HG03064 (cell line): ENCODE data around the gene ACVR1B.

Experiments
- ATAC-seq: cut with Tn5 transposase; IDR thresholded peaks from one replicate; pipeline ENCODE4 v1.9.1; 2021; ENCODE audit warnings: low read depth; ENCODE audit not compliant: unreplicated experiment

ACVR1B gene

DNA sequence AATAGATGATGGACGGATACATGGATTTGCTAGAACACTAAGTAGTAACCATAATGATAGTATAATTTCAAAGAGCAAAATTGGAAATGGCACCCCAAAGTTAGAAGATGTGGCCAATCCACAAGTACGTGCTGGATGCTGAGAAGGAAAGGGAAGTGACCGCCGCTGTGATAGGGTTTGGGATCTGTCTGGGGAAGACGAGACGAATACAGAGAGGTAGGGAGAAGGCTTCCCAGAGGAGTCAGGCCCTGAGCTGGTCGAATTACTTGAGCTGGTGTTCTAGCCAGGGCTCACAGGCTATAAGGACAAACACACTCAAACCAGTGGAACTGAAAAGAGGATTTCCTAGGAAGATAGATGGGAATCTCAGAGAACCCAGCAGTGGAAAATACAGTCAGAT, 9.4 kb upstream of the ACVR1B start:
- no peak for ATAC-seq

DNA sequence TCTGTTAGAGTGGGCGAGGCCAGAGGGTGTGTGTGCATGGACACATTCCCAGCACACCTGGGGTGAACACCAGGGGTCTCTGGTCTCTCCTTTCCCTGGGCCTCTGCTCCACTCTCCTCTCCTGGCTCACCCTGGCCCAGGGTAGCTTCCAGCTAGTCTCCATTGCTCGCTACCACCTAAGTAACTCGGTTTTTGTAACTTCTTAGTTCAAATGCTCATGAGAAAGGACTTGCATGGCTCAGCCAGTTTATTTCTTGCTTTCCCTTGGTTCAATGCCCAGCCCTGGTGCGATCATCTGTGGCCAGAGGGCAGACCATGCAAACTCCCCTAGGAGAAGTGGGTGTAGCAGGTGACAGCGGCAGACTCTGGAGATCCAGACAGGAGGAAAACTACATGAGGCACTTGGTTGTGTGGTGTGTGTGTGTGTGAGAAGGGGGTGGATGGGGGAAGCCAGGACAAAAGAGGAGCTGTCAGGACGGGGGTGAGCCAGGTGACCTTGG, 8.9 kb upstream of the ACVR1B start:
- no peak for ATAC-seq

DNA sequence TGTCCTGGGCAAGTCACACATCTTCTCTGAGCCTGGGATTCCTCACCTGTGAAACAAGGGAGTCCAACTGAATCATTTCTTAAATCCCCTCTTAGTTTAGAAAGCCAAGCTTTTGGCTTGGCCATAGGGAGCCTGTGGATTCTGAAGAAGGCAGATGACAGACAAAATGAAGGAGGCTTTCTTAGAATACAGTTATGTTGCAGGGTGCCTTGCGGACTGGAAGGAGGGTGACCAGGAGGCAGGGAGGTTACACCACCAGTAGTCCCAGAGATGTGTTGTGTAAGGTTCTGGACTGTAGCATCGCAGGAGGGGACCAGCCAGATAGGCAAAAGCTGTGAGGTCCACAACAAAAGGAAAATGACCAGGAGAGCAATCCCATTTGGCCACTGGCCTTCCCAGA, 8.2 kb upstream of the ACVR1B start:
- ATAC-seq: no peak

DNA sequence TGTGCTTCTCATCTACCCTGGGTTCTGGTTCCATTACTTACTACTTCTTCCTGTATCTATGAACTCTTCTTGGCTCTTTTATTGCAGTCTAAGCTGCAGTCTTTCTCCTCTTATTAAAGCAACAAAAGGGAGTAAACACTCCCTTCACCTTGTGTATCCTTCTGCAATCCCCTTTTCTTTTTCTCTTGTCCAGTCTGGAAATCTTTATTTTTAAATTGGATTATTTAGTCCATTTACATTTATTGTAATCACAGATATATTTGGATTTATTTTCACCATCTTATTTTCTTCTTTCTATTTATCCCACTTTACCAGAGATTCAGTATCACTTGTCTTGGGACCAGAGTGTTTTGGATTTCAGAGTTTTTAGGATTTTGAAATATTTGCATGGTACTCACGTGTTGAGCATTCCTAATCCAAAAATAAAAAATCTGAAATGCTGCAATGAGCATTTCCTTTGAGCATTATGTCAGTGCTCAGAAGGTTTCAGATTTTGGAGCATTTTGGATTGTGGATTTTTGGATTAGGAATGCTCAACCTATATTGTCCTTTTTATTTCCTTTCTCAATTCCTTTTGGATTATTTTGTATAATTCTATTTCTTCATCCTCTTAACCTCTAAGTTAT, 6.8 kb upstream of the ACVR1B start:
- no peak for ATAC-seq

DNA sequence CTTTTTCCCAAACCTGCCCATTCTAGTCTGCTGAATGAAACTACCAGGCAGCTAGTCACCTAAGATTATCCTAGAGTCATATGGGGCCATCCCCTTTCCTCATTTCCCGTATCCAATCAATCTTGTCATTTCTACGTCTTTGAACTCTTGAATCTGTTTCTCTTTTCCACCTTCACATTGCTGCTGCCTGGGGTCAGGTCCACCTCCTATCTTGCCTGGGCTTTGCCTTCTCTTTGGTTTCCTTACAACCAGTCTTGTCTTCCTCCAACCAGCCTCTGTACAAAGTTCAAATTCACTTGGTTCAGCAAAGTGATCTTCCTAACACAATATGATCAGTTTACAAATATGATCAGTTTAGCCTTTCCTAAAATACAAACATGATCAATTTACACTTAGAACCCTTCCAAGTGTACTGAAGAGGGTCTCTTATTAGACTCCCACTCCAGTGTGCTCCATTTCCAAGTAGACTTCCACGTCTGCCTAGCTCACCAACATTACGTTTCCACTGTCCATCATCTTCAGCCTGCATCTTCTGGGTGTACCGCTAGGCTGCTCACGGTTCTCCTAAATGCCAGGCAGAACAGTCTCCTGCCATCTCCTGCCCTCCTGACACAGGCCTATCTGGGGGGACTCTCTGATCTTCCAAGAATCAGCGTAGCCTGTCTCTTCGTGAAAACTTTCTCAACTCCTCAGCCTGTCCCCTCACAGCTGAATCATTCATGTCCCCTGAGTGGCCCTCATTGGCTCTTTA, 4.1 kb upstream of the ACVR1B start:
- no peak for ATAC-seq

DNA sequence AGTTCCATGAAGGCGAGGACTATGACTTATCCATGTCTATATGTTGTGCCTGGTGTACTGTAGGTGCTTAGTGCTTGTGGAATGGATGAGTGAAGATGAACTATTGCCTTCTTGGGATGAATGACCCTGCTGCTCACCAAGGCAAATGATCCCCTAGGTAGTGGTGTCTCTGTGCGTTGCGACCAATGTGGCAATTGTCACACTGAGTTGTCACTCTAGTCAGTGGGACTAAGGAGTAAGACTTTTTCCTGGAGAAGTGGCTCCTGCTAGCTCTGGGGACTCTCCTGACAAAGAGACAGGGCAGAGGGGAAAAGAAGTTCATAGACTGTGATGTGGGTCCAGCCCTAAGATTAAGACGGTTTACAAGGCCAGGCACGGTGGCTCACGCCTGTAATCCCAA, 3.4 kb upstream of the ACVR1B start:
- no peak for ATAC-seq

DNA sequence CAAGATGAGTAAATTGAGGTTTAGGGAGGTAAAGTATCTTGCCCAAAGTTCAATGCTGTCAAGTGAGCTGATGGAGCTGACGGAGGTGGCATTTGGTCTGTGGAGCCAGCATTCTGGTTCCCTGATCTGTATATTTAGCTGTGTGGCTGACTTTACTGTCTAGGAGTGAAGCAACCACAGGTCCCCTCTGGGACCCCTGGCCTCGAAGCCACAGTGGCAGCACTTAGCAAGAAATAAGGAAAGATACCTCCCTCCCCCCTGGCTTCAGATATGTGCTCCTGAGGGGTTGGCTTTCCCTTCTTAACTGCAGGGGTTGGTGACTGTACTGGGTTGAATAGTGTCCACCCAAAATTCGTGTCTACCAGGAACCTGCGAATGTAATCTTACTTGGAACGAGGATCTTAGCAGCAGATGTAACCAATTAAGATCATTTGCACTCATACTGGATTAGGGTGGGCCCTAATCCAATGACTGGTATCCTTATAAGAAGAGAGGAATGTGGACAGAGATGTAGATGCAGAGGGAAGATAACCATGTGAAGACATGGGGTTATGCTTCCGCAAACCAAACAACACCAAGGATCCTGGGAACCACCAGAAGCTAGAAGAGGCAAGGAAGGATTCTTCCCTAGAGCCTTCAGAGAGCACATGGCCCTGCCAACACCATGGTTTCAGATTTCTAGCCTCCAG, 2.0 kb upstream of the ACVR1B start:
- no peak for ATAC-seq

DNA sequence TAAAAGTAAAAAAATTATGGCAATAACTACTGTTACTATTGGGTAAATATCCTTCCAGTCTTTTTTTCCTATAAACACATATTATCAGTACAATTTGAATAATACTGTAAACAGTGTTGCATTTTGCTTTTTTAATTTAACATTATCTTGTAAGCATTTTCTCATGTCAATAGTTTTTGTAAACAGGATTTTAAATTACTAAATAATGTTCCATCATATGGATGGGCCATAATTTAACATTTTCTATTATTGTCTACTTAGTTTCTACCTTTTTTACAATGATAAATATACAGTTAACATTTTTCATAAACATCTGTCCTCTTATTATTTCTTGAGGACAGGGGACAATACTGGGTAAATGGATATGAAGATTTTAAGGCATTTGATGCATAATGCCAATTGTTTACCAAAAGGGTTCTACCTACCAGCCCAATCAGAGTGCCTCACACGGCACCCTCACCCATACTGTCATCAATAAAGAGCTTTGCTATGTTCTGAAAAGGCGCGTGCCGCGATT, 759 bp upstream of the ACVR1B start:
- ATAC-seq: no peak

DNA sequence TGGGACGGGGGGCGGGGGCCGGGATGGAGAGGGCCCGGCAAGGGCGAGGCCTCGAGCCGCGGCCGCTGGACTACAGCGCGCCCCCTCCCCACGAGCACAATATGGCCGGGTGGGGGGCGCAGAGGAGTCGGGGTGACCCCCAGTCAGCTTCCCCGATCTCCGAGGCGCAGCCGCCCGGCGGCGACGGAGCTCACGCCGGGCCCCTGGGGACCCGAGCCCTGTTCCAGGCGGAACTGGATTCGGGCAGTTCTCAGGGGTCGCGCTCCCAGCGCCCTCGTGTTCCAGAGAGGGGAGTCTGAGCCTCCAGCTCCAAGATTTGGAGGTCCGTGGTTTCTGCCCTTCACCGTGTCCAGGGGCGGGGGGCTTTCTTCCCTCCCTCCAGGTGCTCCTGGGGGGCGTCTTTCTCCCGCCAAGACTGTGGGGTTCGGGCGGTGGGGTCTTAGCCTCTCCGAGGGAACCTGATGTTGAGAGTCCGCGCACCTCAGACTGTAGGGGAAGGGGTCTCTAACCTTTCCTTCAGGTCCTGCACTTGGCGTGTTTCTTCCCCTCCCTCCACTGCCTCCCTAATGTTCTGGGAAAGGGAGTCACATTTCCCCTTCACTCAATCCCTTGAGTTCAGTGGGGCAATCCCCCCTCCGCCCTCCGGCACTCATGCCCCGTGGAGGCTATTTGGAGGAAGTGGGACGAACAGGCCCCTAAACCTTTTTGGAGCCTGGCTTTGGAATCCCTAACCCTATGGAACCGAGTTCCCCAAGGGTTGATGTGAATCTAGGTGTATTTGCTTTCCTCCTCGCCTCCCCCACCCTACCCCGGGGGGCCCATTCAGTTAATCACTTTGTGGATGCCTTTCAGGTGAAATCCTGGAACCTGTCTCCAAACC, 584 bp downstream of the ACVR1B start:
- ATAC-seq: no peak

DNA sequence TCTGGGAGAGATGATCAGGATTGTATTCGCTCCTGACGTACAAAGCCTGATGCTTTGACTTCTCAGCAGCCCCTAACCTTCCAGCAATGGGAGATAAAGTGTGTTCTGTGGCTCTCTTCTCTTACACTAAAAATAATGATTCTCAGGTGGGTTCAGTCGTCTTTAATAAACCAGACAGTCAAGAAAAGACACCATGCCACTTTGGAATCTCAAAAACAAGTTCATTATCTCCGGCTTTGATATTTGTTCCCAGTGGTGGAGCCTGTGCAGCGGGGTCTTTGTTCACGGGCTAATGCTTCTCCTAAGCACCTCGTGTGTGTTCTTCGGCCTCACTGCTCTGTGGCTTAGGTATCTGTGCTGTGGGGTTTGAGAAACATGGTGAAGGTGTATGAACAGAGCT, 1.6 kb downstream of the ACVR1B start:
- no peak for ATAC-seq

DNA sequence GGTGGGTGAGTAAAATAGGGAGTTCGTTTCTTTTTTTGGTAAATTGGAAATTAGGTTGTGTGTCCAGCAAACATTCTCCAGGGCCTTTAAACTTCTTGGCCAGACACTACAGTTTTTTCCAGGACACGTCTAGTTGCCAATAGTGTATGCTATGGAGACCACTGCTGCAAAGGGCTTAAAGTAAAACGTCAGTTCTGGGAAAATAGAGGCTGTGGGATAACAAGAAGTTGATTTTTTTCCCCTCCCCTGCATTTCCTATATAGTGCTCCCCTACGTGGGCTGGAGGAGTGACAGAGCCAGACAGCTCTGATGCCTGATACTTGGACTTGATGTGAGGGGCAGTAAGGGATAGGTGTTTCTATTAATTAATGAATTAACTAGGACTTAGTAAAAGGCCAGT, 2.4 kb downstream of the ACVR1B start:
- ATAC-seq: no peak

DNA sequence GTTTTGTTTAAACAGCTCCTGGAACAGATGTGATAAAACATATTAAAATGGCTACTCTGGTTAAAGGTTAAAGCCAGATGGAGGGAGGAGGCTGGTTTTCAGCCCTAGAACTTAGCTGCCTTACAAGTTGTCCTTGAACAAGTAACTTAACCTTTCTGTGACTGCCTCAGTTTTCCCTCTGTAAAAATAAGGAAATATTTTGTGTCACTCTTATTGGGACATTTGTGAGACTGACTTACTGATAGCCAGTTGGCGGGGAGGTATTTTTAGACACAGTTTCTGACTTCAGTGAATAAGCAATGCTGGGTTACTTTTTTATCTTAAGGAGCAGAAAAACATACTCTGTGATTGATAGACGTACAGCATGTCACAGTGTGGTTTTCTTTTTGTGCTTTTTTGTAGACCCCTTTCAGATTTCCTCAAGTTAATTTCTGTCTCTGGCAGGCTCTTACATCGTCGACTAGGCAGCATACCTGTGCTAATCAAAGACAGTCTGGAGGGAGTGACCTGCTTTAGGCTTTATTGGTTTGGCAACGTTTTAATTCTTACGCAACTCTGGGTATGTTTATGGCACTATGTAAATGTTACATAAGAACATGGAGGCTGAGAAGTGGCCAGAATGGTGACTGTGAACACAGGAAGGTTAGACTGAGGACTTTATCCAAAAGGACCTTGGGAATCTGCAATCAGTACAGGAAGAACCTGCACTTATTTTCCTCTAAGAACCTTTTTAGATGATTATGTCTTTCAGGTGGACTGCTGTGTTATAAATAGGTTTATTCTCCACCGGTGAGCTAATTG, 3.3 kb downstream of the ACVR1B start:
- ATAC-seq: no peak

DNA sequence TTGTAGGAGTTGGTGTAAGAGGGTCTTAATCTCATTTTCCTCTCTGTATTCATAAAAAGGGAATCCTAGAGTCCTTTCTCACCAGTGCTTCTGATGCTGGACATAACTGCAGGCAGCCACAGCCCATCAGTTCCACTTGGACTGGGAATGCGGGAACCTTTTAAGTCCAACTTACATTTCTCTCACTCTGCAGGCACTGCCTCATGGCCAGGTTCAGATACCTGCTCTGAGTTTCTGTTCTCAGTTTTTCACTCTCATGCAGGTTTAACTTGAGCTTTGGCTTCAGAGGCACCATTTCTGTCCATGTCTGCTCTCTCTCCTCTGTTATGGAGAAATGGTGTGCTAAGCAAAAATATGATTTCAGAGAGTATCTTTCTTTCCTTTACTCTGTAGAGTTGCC, 4.2 kb downstream of the ACVR1B start:
- no peak for ATAC-seq

DNA sequence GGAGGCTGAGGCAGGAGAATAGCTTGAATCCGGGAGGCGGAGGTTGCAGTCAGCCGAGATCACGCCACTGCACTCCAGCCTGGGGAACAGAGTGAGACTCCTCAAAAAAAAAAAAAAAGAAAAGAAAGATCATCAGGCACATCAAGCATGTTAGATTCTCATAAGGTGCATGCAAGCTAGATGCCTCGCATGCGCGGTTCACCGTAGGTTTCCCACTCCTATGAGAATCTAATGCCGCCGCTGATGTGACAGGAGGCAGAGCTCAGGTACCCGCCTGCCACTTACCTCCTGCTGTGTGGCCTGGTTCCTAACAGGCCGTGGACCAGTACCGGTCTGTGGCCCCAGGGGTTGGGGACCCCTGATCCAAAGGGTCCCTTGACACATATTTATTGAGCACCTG, 7.0 kb downstream of the ACVR1B start:
- no peak for ATAC-seq

DNA sequence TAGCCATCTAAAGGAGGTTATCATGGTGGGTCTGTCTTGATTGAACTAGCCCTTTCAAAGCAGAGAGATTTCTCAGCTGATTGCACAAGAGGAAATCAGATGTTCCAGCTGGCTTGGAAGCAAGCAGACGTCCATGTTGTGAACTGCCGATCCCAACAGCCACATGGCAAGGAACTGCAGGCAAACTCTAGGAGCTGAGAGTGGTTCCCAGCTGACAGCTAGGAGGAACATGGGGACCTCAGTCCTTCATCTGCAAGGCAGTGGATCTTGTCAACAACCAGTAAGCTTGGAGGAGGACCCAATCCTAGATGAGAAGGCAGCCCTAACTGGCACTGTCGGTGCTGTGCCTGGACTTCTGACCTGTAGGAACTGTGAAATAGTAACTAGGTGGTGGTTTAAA, 7.7 kb downstream of the ACVR1B start:
- ATAC-seq: no peak

DNA sequence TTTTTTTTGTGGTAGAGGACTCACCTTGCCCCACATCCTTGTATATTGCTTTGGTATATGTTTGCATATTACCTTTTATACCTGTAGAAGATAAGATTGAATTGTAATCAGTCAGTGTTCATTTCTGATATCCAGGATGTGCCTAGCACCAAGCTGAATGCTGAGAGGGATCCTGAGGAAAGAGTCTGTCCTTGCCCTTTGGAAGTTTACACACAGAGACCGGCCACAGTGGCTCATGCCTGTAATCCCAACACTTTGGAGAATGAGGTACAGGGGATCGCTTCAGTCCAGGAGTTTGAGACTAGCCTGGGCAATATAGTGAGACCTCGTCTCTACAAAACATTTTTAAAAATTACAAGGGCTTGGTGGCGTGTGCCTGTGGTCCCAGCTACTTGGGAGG, 8.4 kb downstream of the ACVR1B start:
- ATAC-seq: no peak

DNA sequence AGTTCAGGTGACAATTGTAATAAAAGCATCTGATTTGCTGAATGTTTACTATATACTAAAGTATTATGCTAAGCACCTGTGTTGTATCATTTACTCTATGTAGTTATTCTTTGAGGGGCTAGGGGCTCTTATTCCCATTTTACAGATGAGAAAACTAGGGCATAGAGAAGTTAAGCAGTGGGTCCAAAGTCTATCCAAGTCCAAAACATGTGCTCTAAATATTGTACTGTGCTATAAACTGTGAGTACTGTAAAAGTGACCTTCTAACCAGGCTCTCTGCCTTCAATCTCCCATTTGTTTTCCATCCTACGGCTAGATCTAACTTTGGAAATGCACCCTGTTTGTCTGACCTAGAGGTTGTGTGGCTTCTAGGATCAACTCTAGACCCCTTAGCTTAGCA, 9.0 kb downstream of the ACVR1B start:
- no peak for ATAC-seq

DNA sequence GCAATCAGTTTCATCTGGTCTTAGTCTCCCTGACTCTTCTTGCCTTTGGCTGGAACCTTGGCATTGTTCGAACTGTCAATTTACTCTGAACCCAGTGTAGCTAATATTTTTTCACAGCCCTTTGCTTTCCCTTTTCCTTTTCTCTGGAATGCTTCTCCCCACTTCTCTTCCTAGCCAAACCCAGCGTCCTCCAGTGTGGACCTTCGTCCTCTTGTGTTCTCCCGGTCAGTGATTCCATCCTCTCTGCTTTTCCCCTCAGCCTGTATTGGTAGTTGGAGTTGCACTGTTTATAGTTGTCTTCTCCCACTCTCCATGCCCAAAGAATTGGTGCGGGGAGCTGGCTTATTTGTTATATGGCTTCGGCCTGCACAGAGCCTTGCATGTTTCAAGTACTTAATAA, 9.4 kb downstream of the ACVR1B start:
- no peak for ATAC-seq

DNA sequence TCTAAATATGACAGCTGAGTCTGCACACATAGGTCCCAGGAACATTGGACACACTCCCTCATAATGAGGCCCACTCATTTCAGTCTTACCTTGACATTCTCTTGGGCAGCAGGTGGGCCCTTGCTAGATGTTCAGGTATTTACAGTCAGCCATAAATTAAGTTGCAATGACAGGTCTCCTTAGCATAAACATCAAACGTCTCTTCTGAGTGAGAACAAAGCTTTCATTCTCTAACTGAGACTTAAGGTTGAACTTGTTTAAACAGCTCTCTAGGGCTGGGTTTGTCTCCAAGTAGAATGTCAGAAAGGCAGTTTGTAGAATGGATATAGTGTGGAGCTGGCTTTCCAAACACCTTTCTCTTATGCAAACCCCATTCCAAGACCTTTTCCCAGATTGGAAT, 10.3 kb downstream of the ACVR1B start:
- no peak for ATAC-seq

DNA sequence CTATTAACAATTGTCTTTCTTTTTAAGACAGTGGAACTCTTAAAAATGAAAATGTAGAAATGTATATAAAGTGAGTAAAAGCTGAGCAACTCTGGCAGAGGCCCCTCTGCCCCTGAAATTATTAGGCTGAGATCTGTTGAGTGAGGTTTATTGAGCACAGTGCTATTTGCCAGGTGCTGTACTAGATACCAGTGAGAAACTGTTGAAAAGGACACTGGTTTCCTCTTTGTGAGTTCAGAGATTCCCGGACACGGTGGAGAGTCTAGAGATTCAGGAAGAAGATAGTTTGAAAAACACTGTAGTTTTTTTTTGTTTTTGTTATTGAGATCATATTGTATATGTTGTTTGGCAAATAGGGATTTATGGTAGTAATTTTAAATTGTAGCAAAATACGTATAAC, 11.2 kb downstream of the ACVR1B start:
- ATAC-seq: no peak
